DND-41 (cell line): ENCODE data around the gene ODF2L.

Experiments used
- ATAC-seq: fragments of 200-7000 bp; cut with Tn5 transposase; 3 replicates; pipeline ENCODE4 v1.9.1; 2021; ENCODE audit warnings: low read depth; ENCODE audit not compliant: insufficient read depth
- DNase-seq: peaks from one replicate; pipeline ENCODE4 v3.0.0-alpha.2; 2020
- H2AFZ ChIP-seq: 2 replicates; pipeline ENCODE4 v1.6.0; 2012; ENCODE audit warnings: low read depth, low read length
- H3K27ac ChIP-seq: 2 replicates; pipeline ENCODE4 v1.5.1; 2012; ENCODE audit warnings: low read length, inconsistent platforms
- H3K27me3 ChIP-seq: fragments of 200-600 bp; sonication (generic); 2 replicates; pipeline ENCODE4 v1.6.0; 2012; ENCODE audit warnings: low read length, mild to moderate bottlenecking, inconsistent platforms; ENCODE audit not compliant: insufficient read depth, poor library complexity
- H3K36me3 ChIP-seq: 2 replicates; pipeline ENCODE4 v1.5.1; 2012; ENCODE audit warnings: low read length, inconsistent platforms; ENCODE audit not compliant: insufficient read depth
- H3K4me1 ChIP-seq: 2 replicates; pipeline ENCODE4 v1.5.1; 2012; ENCODE audit warnings: mild to moderate bottlenecking, low read length; ENCODE audit not compliant: insufficient read depth
- H3K4me2 ChIP-seq: 2 replicates; pipeline ENCODE4 v1.6.0; 2012; ENCODE audit warnings: mild to moderate bottlenecking, moderate library complexity, low read length, inconsistent platforms; ENCODE audit not compliant: insufficient read depth
- H3K4me3 ChIP-seq, 2 experiments: fragments of 200-600 bp in 1 of 2; shearing (Covaris generic) in 1 of 2; 2 replicates each; pipeline ENCODE4 v1.5.1; 2012 to 2016; ENCODE audit warnings: inconsistent platforms in 2 of 2, low read length in 2 of 2, mild to moderate bottlenecking in 2 of 2, low read depth in 1 of 2, moderate library complexity in 1 of 2
- H3K79me2 ChIP-seq: 2 replicates; pipeline ENCODE4 v1.6.0; 2012; ENCODE audit warnings: low read length, inconsistent platforms; ENCODE audit not compliant: insufficient read depth
- H3K9ac ChIP-seq: 2 replicates; pipeline ENCODE4 v1.6.0; 2012; ENCODE audit warnings: low read depth, mild to moderate bottlenecking, inconsistent platforms, low read length, moderate library complexity
- H3K9me3 ChIP-seq: 2 replicates; pipeline ENCODE4 v1.5.1; 2012; ENCODE audit warnings: low read length, moderate library complexity, mild to moderate bottlenecking, inconsistent platforms; ENCODE audit not compliant: insufficient read depth, severe bottlenecking
- H4K20me1 ChIP-seq: 2 replicates; pipeline ENCODE4 v1.6.0; 2012; ENCODE audit warnings: low read length; ENCODE audit not compliant: insufficient read depth
- EZH2 ChIP-seq: IDR thresholded peaks from 3 replicates; pipeline ENCODE4 v1.6.1; 2012; ENCODE audit warnings: borderline replicate concordance, low read depth, mild to moderate bottlenecking, moderate library complexity, low read length, inconsistent platforms; ENCODE audit not compliant: severe bottlenecking
- TF ChIP-seq, protein P1 (sequence below): IDR thresholded peaks from 2 replicates; pipeline ENCODE4 v1.5.1; 2012; ENCODE audit warnings: borderline replicate concordance, low read length, moderate library complexity, mild to moderate bottlenecking; ENCODE audit not compliant: poor library complexity, severe bottlenecking; ENCODE audit errors: extremely low read depth

ODF2L gene

DNA sequence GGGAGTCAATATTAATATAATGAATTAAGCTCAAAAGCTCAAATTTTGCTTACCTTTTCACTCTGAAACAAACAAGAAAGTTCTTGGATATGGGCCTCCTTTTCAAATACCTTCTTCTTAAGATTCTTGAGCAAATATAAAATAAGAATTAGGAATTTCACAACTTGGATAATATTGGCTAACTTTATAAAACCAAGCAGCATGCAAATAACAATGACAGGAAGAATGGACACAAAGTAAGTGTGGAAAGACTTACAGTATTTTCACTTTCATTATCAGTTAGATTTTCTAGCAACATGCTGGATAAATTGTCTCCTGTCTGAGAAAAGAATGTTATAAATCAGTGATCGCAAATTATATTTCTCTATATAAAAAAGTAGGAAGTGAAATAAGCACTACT lies 13.2 kb downstream of the ODF2L start:
- Histone ChIP-seq H3K27ac (peak overlapping the region; percentile 81), H2AFZ (peak overlapping the region; percentile 62), H3K27me3 (no peaks in the 10 kb centered on the region), H3K4me2 (peak overlapping the region; percentile 64), H3K79me2 (peaks cover 10% of the 10 kb centered on the region), H3K9me3 (peaks cover 13% of the 10 kb centered on the region), H3K4me1 (peaks cover 33% of the 10 kb centered on the region), H3K9ac (peak overlapping the region; percentile 51), H3K4me3 (peak overlapping the region; percentile 26 to 49; a peak in 3 of 4 replicates), H4K20me1 (no peaks in the 10 kb centered on the region), H3K36me3 (peaks cover 17% of the 10 kb centered on the region)
- peak; percentile 68 for ATAC-seq
- DNase-seq: no peak
- TF ChIP-seq EZH2: no peak
- TF ChIP-seq, protein P1, sequence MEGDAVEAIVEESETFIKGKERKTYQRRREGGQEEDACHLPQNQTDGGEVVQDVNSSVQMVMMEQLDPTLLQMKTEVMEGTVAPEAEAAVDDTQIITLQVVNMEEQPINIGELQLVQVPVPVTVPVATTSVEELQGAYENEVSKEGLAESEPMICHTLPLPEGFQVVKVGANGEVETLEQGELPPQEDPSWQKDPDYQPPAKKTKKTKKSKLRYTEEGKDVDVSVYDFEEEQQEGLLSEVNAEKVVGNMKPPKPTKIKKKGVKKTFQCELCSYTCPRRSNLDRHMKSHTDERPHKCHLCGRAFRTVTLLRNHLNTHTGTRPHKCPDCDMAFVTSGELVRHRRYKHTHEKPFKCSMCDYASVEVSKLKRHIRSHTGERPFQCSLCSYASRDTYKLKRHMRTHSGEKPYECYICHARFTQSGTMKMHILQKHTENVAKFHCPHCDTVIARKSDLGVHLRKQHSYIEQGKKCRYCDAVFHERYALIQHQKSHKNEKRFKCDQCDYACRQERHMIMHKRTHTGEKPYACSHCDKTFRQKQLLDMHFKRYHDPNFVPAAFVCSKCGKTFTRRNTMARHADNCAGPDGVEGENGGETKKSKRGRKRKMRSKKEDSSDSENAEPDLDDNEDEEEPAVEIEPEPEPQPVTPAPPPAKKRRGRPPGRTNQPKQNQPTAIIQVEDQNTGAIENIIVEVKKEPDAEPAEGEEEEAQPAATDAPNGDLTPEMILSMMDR: no peak

DNA sequence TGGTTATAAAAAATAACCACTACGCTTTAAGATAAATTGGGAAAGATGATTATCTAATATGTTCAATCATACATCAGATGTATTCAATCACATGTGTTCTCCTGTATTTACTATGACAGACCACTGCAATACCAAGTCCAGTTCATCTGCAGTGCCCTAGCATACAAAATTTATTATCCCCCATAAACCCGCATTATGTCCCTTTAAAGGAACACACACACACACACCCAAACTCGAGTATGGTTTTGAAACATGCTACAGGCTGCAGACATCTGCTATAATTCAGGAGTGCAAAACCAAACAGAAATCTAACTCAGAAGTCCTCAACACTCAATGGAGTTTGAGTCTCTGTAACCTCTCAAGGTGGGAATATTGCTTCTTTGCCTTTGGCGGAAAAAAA lies 14.9 kb downstream of the ODF2L start:
- no peak for TF ChIP-seq EZH2
- TF ChIP-seq, protein P1: no peak
- H3K36me3 ChIP-seq: peaks cover 32% of the 10 kb centered on the region

DNA sequence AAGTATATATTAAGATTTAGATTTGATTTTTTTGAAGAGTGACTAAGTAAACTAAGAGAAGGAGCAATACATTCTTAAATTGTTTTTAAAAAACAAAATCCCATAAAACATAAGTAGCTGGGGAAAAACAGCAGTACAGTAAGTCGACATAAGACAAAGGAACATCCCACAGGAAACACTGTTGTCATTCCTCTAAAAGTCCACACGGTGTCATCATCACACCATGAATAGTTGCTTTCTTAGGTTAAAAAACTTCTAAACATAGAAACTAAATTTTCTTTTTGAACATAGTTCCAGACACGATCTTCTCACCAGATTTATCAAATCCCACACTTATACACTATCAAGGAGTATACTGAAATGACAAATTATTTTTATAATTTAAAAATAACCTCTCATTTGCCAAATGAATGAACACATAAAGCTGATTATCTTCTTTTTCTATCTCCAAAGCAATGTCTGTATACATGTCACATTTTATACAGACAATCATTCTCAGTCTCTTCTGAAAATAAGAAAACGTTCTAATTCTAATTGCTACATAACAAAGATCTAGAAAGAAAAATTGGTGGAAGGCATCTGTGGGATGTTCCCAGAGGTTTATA lies 15.8 kb downstream of the ODF2L start:
- no peak overlapping the region for H3K27ac ChIP-seq
- H3K4me1 ChIP-seq: peaks cover 47% of the 10 kb centered on the region
- no peak for TF ChIP-seq EZH2
- TF ChIP-seq, protein P1: peak; percentile 89
- H3K27me3 ChIP-seq: no peaks in the 10 kb centered on the region
- DNase-seq: no peak
- no peak overlapping the region; the same call in none of the 2 replicates for H3K9ac ChIP-seq
- H2AFZ ChIP-seq: no peak overlapping the region
- H3K79me2 ChIP-seq: peaks cover 9% of the 10 kb centered on the region
- peaks cover 33% of the 10 kb centered on the region for H3K36me3 ChIP-seq
- peak; percentile 57 for ATAC-seq
- H4K20me1 ChIP-seq: no peaks in the 10 kb centered on the region
- no peak overlapping the region for H3K4me3 ChIP-seq
- peak overlapping the region; percentile 64 for H3K4me2 ChIP-seq
- H3K9me3 ChIP-seq: peaks cover 22% of the 10 kb centered on the region

More for the DNA sequence above, 14.9 kb downstream of the ODF2L start:
- peaks cover 38% of the 10 kb centered on the region for H3K4me1 ChIP-seq
- H2AFZ ChIP-seq: peak overlapping the region; percentile 25; the same call in 1 of the 2 replicates
- no peak for DNase-seq
- H3K79me2 ChIP-seq: peaks cover 9% of the 10 kb centered on the region
- H4K20me1 ChIP-seq: no peaks in the 10 kb centered on the region
- peak overlapping the region; percentile 26 for H3K9ac ChIP-seq
- H3K4me3 ChIP-seq: peak overlapping the region in 1 of 2 experiments; percentile 37; a peak in 2 of 4 replicates
- H3K27me3 ChIP-seq: no peaks in the 10 kb centered on the region
- peaks cover 22% of the 10 kb centered on the region for H3K9me3 ChIP-seq
- peak; percentile 57 for ATAC-seq
- peak overlapping the region; percentile 63 for H3K27ac ChIP-seq
- H3K4me2 ChIP-seq: peak overlapping the region; percentile 64

DNA sequence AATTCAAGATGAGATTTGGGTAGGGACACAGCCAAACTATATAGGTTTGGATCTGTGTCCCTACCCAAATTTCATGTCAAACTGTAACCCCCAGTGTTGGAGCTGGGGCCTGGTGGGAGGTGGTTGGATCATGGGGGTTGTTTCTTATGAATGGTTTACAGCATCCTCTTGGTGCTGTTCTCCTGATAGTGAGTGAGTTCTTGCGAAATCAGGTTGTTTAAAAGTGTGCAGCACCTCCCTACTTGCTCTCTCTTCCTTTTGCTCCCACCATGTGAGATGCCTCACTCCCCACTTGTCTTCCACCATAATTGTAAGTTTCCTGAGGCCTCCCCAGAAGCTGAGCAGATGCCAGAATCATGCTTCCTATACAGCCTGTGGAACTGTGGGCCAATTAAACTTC lies 17.3 kb downstream of the ODF2L start:
- Histone ChIP-seq H3K36me3 (peaks cover 43% of the 10 kb centered on the region), H3K4me3 (no peak overlapping the region), H3K27me3 (no peaks in the 10 kb centered on the region), H2AFZ (no peak overlapping the region), H3K27ac (no peak overlapping the region), H3K9me3 (peaks cover 22% of the 10 kb centered on the region), H3K79me2 (peaks cover 9% of the 10 kb centered on the region), H3K4me1 (peaks cover 51% of the 10 kb centered on the region), H4K20me1 (no peaks in the 10 kb centered on the region), H3K4me2 (no peak overlapping the region), H3K9ac (no peak overlapping the region)
- no peak for DNase-seq
- no peak for ATAC-seq
- TF ChIP-seq EZH2: no peak
- TF ChIP-seq, protein P1: no peak
